GM19193 (cell line): Measurements from ENCODE around the gene OR4X2.

Experiments used
- POLR2A ChIP-seq: IDR thresholded peaks from 4 replicates; pipeline ENCODE4 v1.6.1; 2011; ENCODE audit not compliant: insufficient read depth, insufficient read length; ENCODE audit errors: extremely low read depth

OR4X2 gene

GRCh38 chr11:48244804-48245203, at the start of gene OR4X2:
Gene OR4X2 (plus strand): TSS chr11:48245104. CDS start chr11:48245104, 0 bp downstream.
- TF ChIP-seq POLR2A, result no peak

GRCh38 chr11:48207881-48208280, 37.0 kb upstream of the OR4X2 start:
- no peak for TF ChIP-seq POLR2A

GRCh38 chr11:48210052-48210451, 34.9 kb upstream of the OR4X2 start:
- no peak for TF ChIP-seq POLR2A

GRCh38 chr11:48216510-48216909, 28.4 kb upstream of the OR4X2 start, which contains the start of gene OR4B1:
Gene OR4B1 (plus strand): TSS chr11:48216810. CDS start chr11:48216810, 0 bp downstream.
- TF ChIP-seq POLR2A, result no peak

GRCh38 chr11:48228761-48229160, 16.1 kb upstream of the OR4X2 start:
- no peak for TF ChIP-seq POLR2A

GRCh38 chr11:48237727-48238126, 7.2 kb upstream of the OR4X2 start:
- TF ChIP-seq POLR2A, result no peak

- TF ChIP-seq POLR2A, result no peak
These were observed 2.4 kb upstream of the OR4X2 start for GRCh38 chr11:48242501-48242900.

GRCh38 chr11:48248902-48249301, 4.0 kb downstream of the OR4X2 start:
- no peak for TF ChIP-seq POLR2A

- no peak for TF ChIP-seq POLR2A
These were observed 16.7 kb downstream of the OR4X2 start for GRCh38 chr11:48261600-48261999.

- no peak for TF ChIP-seq POLR2A
These were observed 18.6 kb downstream of the OR4X2 start, which contains the start of gene OR4X1 for GRCh38 chr11:48263423-48263911. Gene OR4X1 (plus strand): TSS chr11:48263861. CDS start chr11:48263861, 0 bp downstream.

GRCh38 chr11:48270621-48271020, 25.7 kb downstream of the OR4X2 start:
- TF ChIP-seq POLR2A, result no peak

GRCh38 chr11:48272606-48273005, 27.7 kb downstream of the OR4X2 start:
- no peak for TF ChIP-seq POLR2A
